HEK293 (cell line): ENCODE measurements around the gene TTLL1.
A peak's percentile ranks its signal among the peaks of the same experiment; 100 is the strongest.

Source experiments
- HIC1 ChIP-seq: fragments of 450-650 bp; formaldehyde crosslinking; IDR thresholded peaks from 2 replicates; pipeline ENCODE4 v1.5.1; 2016; ENCODE audit warnings: missing biosample characterization, missing genetic modification characterization
- KLF16 ChIP-seq: fragments of 450-650 bp; formaldehyde crosslinking; IDR thresholded peaks from 2 replicates; pipeline ENCODE4 v1.5.1; 2017; ENCODE audit warnings: missing biosample characterization, missing genetic modification characterization
- SETDB1 ChIP-seq: IDR thresholded peaks from one replicate; pipeline ENCODE4 v1.6.1; 2017; ENCODE audit warnings: mild to moderate bottlenecking, low read length, moderate library complexity, mixed read lengths; ENCODE audit not compliant: insufficient read length
- SP2 ChIP-seq: fragments of 450-650 bp; formaldehyde crosslinking; IDR thresholded peaks from 2 replicates; pipeline ENCODE4 v1.5.1; 2016; ENCODE audit warnings: missing biosample characterization, missing genetic modification characterization
- ZNF157 ChIP-seq: fragments of 450-650 bp; formaldehyde crosslinking; IDR thresholded peaks from 2 replicates; pipeline ENCODE4 v1.5.1; 2016; ENCODE audit warnings: missing biosample characterization, missing genetic modification characterization
- ZNF221 ChIP-seq: fragments of 450-650 bp; formaldehyde crosslinking; IDR thresholded peaks from 2 replicates; pipeline ENCODE4 v1.5.1; 2017; ENCODE audit warnings: missing biosample characterization, missing genetic modification characterization, borderline replicate concordance
- ZNF423 ChIP-seq: fragments of 450-650 bp; formaldehyde crosslinking; IDR thresholded peaks from 2 replicates; pipeline ENCODE4 v1.5.1; 2016; ENCODE audit warnings: missing biosample characterization, missing genetic modification characterization
- ZNF544 ChIP-seq: fragments of 450-650 bp; formaldehyde crosslinking; IDR thresholded peaks from 2 replicates; pipeline ENCODE4 v1.5.0; 2017; ENCODE audit warnings: missing biosample characterization, missing genetic modification characterization
- ZNF830 ChIP-seq: fragments of 450-650 bp; IDR thresholded peaks from 2 replicates; pipeline ENCODE4 v1.5.0; 2018; ENCODE audit warnings: missing biosample characterization, missing genetic modification characterization, low read depth, mild to moderate bottlenecking, moderate library complexity
- TF ChIP-seq, protein P1 (sequence below): fragments of 450-650 bp; formaldehyde crosslinking; IDR thresholded peaks from 2 replicates; pipeline ENCODE4 v1.5.1; 2016; ENCODE audit warnings: missing biosample characterization, missing genetic modification characterization
- TF ChIP-seq, protein P2 (sequence below): fragments of 450-650 bp; formaldehyde crosslinking; IDR thresholded peaks from 2 replicates; pipeline ENCODE4 v1.5.1; 2016; ENCODE audit warnings: missing biosample characterization, missing genetic modification characterization

DNA sequence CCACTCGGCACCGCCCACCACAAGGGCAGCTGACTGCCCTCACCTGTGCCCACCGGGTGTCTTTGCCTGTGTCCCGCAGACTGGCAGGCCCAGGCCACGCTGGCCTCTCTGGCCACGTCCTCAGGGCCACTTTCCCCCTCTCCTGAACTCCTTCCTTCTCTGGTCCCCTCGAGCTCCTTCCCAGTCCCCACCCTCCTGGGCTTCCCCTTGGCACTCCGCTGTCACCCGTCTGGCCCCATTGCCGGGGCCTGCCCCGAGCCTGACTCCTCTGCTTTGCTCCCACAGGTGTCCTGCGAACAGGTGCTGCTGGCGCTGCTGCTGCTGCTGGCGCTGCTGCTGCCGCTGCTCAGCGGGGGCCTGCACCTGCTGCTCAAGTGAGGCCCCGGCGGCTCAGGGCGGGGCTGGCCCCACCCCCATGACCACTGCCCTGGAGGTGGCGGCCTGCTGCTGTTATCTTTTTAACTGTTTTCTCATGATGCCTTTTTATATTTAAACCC, 39.8 kb upstream of the TTLL1 start:
- no peak for TF ChIP-seq ZNF423 (tag by site-specific recombination)
- TF ChIP-seq, protein P1, sequence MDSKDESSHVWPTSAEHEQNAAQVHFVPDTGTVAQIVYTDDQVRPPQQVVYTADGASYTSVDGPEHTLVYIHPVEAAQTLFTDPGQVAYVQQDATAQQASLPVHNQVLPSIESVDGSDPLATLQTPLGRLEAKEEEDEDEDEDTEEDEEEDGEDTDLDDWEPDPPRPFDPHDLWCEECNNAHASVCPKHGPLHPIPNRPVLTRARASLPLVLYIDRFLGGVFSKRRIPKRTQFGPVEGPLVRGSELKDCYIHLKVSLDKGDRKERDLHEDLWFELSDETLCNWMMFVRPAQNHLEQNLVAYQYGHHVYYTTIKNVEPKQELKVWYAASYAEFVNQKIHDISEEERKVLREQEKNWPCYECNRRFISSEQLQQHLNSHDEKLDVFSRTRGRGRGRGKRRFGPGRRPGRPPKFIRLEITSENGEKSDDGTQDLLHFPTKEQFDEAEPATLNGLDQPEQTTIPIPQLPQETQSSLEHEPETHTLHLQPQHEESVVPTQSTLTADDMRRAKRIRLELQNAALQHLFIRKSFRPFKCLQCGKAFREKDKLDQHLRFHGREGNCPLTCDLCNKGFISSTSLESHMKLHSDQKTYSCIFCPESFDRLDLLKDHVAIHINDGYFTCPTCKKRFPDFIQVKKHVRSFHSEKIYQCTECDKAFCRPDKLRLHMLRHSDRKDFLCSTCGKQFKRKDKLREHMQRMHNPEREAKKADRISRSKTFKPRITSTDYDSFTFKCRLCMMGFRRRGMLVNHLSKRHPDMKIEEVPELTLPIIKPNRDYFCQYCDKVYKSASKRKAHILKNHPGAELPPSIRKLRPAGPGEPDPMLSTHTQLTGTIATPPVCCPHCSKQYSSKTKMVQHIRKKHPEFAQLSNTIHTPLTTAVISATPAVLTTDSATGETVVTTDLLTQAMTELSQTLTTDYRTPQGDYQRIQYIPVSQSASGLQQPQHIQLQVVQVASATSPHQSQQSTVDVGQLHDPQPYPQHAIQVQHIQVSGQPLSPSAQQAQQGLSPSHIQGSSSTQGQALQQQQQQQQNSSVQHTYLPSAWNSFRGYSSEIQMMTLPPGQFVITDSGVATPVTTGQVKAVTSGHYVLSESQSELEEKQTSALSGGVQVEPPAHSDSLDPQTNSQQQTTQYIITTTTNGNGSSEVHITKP, result no peak
- TF ChIP-seq SP2 (tag by site-specific recombination), result peak; percentile 11; the same call in 1 of the 2 replicates
- TF ChIP-seq ZNF157 (tag by site-specific recombination), result no peak
- TF ChIP-seq KLF16 (tag by site-specific recombination), result peak; percentile 39; the same call in 1 of the 2 replicates
- TF ChIP-seq HIC1, result peak; percentile 46; the same call in 1 of the 2 replicates
- TF ChIP-seq, protein P2, sequence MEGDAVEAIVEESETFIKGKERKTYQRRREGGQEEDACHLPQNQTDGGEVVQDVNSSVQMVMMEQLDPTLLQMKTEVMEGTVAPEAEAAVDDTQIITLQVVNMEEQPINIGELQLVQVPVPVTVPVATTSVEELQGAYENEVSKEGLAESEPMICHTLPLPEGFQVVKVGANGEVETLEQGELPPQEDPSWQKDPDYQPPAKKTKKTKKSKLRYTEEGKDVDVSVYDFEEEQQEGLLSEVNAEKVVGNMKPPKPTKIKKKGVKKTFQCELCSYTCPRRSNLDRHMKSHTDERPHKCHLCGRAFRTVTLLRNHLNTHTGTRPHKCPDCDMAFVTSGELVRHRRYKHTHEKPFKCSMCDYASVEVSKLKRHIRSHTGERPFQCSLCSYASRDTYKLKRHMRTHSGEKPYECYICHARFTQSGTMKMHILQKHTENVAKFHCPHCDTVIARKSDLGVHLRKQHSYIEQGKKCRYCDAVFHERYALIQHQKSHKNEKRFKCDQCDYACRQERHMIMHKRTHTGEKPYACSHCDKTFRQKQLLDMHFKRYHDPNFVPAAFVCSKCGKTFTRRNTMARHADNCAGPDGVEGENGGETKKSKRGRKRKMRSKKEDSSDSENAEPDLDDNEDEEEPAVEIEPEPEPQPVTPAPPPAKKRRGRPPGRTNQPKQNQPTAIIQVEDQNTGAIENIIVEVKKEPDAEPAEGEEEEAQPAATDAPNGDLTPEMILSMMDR (tag by site-specific recombination), result no peak
- no peak for TF ChIP-seq SETDB1
- TF ChIP-seq ZNF544 (tag by site-specific recombination), result no peak
- no peak for TF ChIP-seq ZNF221 (tag by site-specific recombination)
- no peak for TF ChIP-seq ZNF830 (tag by site-specific recombination)
